ENCODE results near the gene RIT2.
"Not testable (repeated sequence)": the region's sequence is repeated elsewhere in the genome, so short reads cannot be mapped to it uniquely, and the experiment has no call there.

The RIT2 gene

DNA sequence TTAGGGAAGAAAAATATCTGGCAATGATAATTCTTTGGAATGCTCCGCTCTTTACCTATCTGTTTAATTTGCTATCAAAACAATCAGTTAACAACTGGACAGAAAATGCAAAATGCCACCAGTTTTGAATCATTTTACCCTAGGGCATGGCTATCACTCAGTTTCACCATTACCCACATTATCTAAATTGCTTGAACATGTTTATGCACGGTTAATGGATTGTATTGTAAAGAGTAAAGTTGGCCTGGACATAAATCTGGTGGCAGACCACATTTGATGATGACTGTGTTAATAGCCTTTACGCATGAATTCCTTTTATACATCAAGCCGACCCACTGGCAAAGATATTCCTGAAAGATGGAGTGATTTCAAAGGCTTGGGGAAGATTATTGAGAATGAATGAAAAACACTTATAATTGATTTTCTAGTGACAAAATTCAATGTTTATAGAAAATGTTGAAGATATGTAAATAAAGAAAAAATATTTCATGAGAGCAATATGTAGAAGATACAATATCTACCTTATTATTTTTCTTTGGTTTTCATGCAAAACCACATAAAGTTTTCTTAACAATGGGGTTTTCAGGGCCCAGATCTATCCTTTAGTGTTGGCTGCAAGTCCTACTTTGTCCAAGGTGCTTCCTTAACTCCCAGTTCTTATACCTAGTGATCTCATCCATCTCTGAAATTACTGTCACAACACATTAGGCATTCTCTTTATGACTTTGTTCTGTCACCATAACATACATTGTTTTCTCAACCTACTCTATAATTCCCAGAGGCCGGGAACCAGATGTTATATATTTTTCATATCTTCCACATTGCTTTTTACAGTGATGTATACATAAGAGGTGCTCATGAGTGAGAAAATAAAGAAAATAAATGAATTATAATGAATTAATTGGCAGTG lies 265.1 kb downstream of the RIT2 start:
- DNase-seq (ENCODE audit: low read depth in 3 of 3, low spot score in 1 of 3): no peak

DNA sequence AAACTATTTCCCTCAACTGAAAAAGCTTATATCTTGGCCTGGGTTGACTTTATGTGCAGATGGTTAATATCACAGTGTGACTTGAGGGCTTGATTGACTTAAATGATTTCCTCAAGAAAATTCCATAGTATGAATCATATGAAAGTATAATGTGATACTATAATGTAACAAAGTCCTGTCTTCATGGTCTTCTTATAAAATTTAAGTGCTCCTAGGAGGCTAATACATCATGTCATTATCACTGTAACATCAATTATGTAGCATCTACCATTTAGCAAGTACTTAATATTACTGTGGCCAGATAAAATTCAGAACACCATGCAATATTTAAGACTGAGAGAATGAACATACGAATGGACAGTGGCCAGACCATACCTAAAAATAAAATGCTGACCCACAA lies 276.1 kb downstream of the RIT2 start:
- no peak for DNase-seq (ENCODE audit: low read depth in 3 of 3, low spot score in 1 of 3)

DNA sequence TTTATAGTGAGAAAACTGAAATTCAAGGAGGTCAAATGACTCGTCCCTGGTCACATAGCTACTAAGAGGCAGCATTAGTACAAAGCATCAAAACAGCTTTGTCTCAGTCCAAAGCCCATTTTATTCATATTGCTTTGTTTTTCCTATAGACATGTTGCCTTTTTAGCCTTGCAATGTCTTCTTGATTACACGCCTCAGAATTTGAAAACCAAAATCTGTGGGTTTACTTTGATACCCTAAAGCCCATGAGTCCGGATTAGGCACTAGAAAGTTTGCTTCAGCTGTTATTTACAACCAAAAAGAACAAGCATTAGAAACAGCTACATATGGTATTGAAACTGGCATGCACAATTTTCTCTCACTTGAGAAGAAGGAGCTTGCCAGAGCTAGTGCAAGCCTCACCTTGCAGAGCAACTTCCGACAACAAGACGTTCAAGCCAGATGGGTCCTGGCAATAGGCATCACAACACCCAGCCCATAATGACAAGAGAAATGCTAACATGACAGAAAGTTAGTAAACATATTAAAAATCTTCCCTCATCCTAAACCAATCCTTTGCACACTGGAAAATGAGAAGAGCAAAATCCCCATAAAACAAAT lies 276.8 kb downstream of the RIT2 start:
- no peak for DNase-seq (ENCODE audit: low read depth in 3 of 3, low spot score in 1 of 3)

DNA sequence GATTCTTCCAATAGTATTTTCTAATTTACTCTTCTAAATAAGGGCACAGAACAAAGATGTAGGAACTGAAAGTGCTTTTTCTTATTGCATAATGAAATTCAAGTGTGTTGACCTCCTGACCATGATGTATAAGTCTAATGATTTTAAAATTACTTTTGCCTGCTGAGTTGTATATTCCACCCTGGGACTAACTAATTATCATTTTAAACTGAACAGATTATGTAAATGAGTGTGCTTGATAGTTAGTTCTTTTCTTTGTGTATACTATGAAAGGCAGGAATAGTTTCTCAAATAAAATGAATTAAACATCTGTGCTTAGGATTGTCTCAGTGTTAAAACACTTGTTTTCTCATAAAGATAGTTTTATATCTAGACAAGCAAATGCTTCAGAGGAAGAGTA lies 284.5 kb downstream of the RIT2 start:
- no peak for DNase-seq (ENCODE audit: low read depth in 3 of 3, low spot score in 1 of 3)

DNA sequence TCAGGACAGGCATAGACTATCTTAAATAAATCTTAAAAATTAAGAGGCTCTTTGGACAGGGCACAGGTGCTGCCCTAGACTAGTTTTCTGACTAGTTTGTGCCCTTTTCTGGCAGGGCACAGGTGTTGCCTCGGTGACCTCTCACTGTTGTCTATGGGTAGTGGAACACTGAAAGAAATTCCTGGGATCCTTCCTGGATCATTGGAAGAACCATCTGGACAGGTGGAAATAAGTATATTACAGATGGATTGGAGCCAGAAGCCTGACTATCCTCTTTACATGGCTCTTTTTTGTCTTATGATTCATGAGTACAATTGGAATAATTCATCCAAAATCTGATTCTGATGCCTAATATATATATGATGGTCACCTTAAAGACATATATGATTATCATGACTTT lies 286.6 kb downstream of the RIT2 start:
- DNase-seq (ENCODE audit: low read depth in 3 of 3, low spot score in 1 of 3): no peak

DNA sequence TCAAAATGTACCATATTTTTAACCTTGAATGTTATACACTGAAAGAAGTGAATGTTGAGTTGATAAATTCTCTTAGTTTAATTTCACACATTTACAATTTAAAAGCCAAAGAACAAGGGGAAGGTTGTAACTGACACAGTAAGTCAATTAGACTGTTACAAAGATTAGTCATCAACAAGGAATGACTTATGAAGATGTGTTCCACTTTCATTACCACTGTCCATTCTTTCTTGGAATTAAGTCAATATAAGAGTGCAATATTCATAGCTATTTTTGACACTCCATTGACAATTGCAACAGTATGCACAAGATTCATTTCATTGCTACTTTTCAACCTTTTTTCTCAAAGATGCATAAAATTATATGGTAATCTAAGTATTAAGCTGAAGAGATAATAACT lies 291.3 kb downstream of the RIT2 start:
- no peak for DNase-seq (ENCODE audit: low read depth in 3 of 3, low spot score in 1 of 3)

DNA sequence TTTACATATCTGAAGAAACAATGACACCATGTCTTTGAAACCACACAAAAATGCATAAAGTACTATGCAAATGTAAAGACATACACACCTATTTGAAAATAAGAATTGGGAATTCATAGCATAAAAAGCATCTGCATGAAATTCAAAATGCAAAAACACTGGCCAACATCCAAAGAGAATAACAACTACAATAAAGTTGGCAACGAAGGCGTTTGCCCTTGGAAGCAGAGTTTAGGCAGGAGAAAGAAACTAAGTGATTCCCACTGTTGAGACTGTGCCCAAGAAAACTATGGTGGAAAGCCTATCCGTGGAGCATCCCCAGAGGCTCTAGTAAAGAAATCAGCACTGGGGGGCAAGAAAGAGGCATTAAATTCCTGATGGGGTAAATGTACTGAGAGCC lies 292.8 kb downstream of the RIT2 start:
- DNase-seq (ENCODE audit: low read depth in 3 of 3, low spot score in 1 of 3): no peak

DNA sequence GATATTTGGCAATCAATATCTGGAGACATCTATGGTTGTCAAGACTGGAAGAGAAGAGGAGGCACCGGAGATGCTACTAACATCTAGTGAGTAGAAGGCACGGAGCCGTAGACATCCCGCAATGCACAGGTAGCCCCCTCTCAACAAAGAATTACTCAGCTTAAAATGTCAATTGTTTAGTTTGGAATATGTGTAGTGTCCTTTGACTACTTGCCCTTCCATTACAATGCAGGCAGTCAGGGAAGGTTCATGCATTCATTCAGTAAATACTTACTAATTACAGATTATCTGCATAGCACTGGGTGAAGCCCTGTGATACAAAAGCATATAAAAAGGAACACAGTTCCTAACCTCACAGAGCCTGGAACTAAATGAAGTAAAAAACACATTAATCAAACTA lies 294.0 kb downstream of the RIT2 start:
- no peak for DNase-seq (ENCODE audit: low read depth in 3 of 3, low spot score in 1 of 3)

DNA sequence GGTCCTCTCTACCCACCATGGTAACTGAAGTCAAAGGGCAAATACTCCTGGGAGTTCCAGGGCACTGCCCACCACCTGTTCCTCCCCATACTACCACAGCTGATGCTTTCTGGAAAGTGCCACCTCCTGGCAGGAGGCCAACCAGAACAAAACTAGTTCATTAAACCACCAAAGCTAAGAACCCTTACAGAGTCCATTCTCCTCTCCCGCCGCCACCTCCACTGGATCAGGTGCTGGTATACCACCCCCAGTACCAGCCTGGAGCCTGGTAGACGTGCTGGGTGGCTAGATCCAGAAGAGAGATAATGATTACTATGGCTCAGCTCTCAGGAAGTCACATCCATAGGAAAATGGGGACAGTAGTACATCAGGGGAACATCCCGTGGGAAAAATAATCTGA lies 300.9 kb downstream of the RIT2 start:
- no peak for DNase-seq (ENCODE audit: low read depth in 3 of 3, low spot score in 1 of 3)

DNA sequence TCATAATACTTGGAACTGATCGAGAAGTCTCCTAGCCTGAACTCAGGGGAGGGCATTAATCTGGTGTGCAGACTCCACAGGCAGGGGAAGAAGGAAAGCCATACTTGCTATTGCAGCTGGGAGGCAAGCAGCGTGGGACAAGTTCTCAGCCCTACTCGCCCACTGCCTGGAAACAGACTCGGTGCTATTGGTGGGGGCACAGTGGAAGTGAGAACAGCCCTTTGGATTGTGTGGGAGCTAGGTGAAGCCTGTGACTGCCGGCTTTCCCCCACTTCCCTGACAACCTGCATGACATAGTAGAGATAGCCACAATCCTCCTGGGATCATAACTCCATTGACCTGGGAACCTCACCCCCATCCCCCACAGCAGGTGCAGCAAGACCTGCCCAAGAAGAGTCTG lies 301.3 kb downstream of the RIT2 start:
- DNase-seq (ENCODE audit: low read depth in 3 of 3, low spot score in 1 of 3): no peak

DNA sequence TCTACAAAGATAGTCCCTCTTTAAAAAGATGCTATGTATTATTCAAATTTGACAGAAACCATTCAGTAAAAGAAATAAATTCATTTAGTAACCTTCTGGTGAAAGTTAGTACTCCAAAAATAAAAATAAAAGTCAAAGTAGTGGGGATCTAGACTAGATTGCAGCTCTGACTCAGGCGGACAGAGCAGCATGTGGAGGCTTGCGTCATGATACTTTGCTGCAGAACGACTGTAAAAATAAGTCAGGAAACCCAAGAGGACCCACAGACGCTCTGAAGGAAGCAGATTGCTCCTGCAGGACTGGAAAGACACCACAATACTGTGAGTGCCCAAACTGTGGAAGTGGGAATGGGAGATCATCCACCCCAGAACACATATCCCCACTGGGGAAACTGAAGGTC lies 301.9 kb downstream of the RIT2 start:
- no peak for DNase-seq (ENCODE audit: low read depth in 3 of 3, low spot score in 1 of 3)

DNA sequence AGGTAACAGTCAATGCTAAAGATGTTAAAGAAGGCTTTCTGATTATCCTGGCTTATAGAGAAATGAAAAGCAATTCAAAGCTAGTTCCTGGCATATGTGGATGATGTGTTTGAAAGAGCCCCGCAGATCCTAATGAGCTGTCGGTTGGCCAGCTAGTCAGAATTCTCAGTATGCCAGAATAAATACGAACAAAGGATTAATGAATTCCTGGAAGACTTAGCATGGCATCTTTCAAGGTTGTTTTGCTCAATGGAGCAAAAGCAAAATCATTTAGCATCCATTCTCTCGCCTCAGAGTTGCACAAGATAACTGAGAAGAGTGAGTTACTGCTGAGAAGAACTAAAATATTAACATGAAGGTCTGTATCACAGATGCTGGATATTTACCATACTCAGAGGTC lies 307.6 kb downstream of the RIT2 start:
- no peak for DNase-seq (ENCODE audit: low read depth in 3 of 3, low spot score in 1 of 3)

DNA sequence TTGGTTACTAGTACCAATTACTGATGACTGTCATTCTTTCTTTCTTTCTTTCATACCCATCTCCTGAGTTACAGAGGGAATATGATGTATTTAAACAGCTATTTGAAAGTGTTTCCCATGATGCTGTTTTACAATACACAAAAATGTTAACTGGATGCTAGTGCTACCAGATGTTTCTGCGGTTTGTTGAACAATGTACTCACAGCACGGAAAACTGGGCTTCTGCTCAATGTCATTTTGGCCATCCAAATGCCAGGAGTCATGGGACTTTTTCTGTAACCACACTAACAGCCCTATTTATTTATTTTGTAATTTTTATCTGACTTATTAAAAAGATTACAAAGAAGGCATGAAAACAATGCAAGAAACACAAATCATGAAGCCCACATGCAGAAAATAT lies 313.8 kb downstream of the RIT2 start:
- no peak for DNase-seq (ENCODE audit: low read depth in 3 of 3, low spot score in 1 of 3)

DNA sequence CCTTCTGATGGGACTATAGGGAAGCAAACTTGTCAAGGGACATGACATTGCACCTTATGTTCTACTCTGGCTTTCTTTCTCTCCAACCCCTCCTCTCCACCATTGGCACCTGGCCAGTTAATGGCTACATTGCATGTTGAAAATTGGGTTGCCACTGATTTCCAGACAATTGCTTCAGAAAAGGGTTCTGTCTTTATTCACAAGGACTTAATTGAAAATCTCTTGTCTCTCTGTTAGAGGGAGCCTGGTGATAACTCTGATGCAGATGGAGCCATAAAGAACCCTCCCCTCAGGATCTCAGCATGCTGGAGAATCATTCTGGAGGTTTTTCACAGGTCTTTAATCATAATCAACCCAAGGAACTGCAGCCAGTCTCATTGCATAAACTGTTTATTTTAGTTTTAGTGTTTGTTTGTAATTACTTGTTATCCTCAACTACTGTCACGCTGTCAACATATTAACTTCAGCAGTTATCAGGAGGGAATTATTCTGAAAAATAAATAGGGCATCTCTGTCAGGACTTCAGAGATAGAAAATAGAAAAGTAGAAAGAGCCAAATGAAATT lies 316.8 kb downstream of the RIT2 start:
- DNase-seq (ENCODE audit: low read depth in 3 of 3, low spot score in 1 of 3): no peak

DNA sequence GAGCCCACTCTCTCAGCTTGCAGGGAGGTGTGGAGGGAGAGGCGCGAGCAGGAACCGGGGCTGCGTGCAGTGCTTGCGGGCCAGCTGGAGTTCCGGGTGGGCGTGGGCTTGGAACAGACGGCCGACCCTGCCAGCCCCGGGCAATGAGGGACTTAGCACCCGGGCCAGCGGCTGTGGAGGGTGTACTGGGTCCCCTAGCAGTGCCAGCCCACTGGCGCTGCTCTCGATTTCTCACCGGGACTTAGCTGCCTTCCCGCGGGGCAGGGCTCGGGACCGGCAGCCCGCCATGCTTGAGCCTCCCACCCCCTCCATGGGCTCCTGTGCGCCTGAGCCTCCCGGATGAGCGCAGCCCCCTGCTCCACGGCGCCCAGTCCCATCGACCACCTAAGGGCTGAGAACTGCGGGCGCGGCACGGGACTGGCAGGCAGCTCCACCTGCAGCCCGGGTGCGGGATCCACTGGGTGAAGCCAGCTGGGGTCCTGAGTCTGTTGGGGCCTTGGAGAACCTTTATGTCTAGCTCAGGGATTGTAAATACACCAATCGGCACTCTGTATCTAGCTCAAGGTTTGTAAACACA lies 320.2 kb downstream of the RIT2 start:
- DNase-seq (ENCODE audit: low read depth in 3 of 3, low spot score in 1 of 3): not testable (repeated sequence)

DNA sequence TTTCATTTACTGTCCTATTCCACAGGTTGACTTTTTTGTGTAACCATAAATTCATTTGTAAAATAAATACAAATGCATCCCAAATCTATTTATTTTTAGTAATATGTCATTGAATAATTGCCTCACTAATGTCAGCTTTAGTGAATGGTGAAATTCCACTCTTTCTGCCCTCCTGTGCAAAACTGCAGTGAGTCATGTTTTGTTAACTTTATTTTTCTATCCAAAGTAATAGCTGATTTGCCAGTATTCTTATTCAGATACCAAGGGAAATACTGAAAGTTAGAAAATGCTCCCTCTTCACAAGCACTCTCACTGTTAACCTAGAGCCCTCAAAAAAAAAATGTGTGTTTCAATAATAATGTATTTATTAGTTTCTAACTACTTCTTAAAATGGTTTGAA lies 322.8 kb downstream of the RIT2 start:
- no peak for DNase-seq (ENCODE audit: low read depth in 3 of 3, low spot score in 1 of 3)

DNA sequence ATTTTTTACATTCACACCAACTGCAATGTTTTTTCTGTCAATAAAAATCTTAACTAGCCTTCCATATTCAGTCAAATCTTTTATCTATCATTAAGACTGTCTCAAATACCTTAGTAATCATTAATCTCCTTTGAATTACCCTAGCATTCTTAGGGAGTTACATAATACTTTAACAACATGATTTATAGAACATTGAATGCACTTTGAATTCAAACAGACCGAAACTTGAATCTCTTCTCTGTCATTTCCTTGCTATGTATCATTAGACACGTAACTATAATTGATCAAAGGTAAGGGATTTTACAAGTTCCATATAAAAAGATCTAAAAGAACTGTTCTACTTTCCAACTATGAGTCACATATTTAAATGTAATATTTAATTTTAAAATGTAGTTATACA lies 330.9 kb downstream of the RIT2 start:
- no peak for DNase-seq (ENCODE audit: low read depth in 3 of 3, low spot score in 1 of 3)

DNA sequence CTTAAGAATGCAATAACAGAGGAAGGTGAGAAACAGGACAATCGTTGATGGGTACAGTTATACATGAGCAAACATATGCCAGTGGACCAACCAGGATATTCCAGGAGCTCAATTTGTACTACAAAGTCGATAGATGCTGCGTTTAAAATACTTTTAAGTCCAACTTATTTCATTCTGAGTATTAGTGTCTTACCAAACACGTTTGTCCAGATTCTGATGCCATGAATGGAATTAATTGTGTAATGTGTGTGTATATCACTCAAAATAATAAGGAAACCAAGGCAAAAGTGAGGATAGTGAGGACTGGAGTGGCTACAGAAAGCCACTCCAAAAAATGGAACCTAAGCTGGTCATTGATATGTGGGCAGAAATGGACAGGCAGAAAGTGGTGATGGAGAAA lies 332.6 kb downstream of the RIT2 start:
- no peak for DNase-seq (ENCODE audit: low read depth in 3 of 3, low spot score in 1 of 3)

DNA sequence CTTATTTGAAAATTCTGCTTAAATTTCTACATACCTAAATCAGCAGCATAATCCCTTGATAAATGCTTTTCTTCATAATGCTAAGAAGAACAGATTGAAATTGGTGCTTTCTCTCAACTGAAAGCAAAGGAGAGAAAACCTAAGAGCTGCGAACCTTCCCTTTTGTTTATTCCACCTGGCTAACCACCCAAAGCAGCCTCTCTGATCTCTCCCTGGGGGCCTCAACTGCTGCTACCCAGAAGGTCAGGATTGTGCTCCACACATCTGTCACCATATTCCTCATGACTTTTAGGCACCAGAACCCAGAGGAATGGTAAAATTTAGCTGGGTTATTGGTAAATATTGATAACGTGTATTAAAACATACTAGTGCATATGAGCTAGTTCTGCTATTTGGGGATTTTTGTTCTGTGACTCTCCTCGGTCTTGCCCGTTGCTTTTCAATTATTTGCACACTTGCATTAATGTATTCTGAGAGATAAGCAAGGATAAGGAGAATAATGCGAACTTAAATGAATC lies 334.1 kb downstream of the RIT2 start:
- DNase-seq (ENCODE audit: low read depth in 3 of 3, low spot score in 1 of 3): no peak

DNA sequence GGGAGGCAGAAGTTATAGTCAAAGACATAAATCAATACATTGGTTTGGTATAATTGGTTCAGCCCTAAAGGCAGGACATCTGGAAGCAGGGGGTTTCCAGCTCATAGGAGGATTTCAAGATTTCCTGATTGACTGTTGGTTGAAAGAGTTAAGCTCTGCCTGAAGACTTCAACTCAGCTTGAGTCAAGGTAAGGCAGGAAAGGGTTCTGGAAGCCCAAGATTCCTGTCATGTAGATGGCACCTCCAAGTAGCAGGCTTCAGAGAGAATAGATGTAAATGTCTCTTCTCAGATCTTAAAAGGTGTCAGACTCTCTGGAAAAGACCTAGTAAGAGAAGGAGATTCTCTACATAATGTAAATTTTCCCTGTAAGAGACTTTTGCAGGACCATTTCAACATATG lies 335.3 kb downstream of the RIT2 start:
- DNase-seq (ENCODE audit: low read depth in 3 of 3, low spot score in 1 of 3): no peak

DNA sequence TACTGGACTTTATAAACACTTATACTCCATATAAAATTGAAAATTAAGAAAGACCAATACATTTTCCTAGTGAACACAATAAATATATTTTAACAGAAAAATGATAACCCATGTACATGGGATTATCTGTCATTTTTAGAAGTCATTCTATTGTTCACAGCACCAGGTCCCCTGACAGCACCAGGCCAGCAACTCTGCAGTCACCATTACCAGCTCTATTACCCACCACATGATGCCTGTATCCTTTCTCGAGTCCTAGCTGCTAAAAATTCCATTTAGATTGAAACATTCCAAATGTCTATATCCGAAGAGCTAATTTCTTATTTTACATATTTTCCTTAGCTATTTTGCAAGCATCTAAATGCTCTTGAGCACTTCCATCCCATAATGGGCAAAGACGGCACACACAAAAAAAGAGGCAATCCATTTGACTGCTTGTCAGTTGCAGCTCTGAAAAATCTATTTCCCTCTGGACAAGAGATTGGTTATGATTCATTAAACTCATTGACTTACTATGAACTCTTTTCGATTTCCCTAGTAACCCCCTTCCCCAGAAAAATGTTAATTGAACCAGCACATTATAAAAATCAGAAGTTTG lies 336.9 kb downstream of the RIT2 start:
- no peak for DNase-seq (ENCODE audit: low read depth in 3 of 3, low spot score in 1 of 3)

DNA sequence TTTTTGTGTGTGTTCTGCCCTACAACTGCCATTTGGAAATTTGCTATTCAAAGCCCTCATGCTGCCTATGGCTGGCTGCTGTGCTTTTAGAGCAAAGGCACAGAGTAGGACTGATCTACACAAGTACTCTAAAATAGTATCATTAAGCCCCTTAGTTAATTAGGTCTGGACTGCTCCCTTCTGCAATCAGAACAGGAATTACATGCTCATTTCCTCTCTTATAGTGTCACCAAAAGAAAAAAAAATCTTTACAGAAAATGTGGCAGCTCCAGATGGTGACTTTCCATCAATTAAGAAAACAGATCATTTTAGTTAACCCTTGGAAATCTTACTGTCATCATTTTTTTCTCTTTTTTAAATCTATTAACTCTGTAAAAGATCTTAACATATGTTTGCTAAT lies 337.5 kb downstream of the RIT2 start:
- no peak for DNase-seq (ENCODE audit: low read depth in 3 of 3, low spot score in 1 of 3)

Data from stimulated activated CD4-positive, alpha-beta T cell treated with anti-CD3 and anti-CD28 coated beads, TNF-alpha, amount 100 ng/mL, for 1 hour (primary cell).